Natural killer cell (primary cell): Measurements from ENCODE around the gene TLL1. TPM values are rescaled to one million over a fixed set of nuclear protein-coding genes. Genes with fewer than 3 reads are reported as not detected.

ENCODE experiments used
- ATAC-seq, 3 donors: fragments of 150-1000 bp in 2 of 3; fragments of 200-7000 bp in 1 of 3; cut with Tn5 transposase; 1 replicate in 1 of 3; 2 replicates in 2 of 3; pipeline ENCODE4 v1.10.0; 2021; ENCODE audit warnings: mild to moderate bottlenecking in 2 of 3, moderate library complexity in 2 of 3
- DNase-seq, 2 donors: peaks; one replicate each; pipeline versions ENCODE4 v3.0.0 to v3.0.0-alpha.2; 2013 to 2021; ENCODE audit warnings: mixed read lengths in 1 of 2
- H3K27ac ChIP-seq: one replicate; pipeline ENCODE4 v1.5.1; 2013; ENCODE audit warnings: mild to moderate bottlenecking, low read length
- H3K27me3 ChIP-seq: one replicate; pipeline ENCODE4 v1.6.1; 2013; ENCODE audit warnings: low read length; ENCODE audit not compliant: control insufficient read depth, insufficient read depth
- H3K36me3 ChIP-seq: one replicate; pipeline ENCODE4 v1.6.1; 2013; ENCODE audit warnings: low read length; ENCODE audit not compliant: control insufficient read depth, insufficient read depth
- H3K4me1 ChIP-seq: one replicate; pipeline ENCODE4 v1.6.1; 2013; ENCODE audit warnings: low read length; ENCODE audit not compliant: control insufficient read depth, insufficient read depth
- H3K4me3 ChIP-seq: one replicate; pipeline ENCODE4 v1.5.1; 2013; ENCODE audit warnings: low read length
- H3K9me3 ChIP-seq: one replicate; pipeline ENCODE4 v1.6.1; 2013; ENCODE audit warnings: low read length; ENCODE audit not compliant: control insufficient read depth, insufficient read depth
- H3K27ac Mint-ChIP-seq, 2 donors: one replicate each; pipeline ENCODE4 v1.8.0; 2022; ENCODE audit warnings: mild to moderate bottlenecking in 2 of 2, mixed read lengths in 2 of 2, moderate library complexity in 1 of 2
- H3K27me3 Mint-ChIP-seq, 2 donors: one replicate each; pipeline ENCODE4 v1.8.0; 2022; ENCODE audit warnings: low read depth in 2 of 2, mixed read lengths in 2 of 2
- H3K36me3 Mint-ChIP-seq: one replicate; pipeline ENCODE4 v1.8.0; 2022; ENCODE audit warnings: mixed read lengths
- H3K4me1 Mint-ChIP-seq, 2 donors: one replicate each; pipeline ENCODE4 v1.8.0; 2022; ENCODE audit warnings: mixed read lengths in 2 of 2
- H3K4me3 Mint-ChIP-seq: one replicate; pipeline ENCODE4 v1.8.0; 2022; ENCODE audit warnings: mild to moderate bottlenecking, moderate library complexity, mixed read lengths
- H3K9me3 Mint-ChIP-seq, 2 donors: one replicate each; pipeline ENCODE4 v1.8.0; 2022; ENCODE audit warnings: mixed read lengths in 2 of 2
- CTCF ChIP-seq: fragments of 200-600 bp; IDR thresholded peaks from one replicate; pipeline ENCODE4 v1.8.0; 2022; ENCODE audit warnings: antibody characterized with exemption
- WGBS: methylation state at CpG from one replicate; pipeline ENCODE4 v1.1.7; 2013; ENCODE audit warnings: missing lambda C conversion rate; ENCODE audit not compliant: insufficient coverage; 5-methylcytosine and 5-hydroxymethylcytosine counted together
- intact Hi-C: fragments of 100-400 bp; cut with micrococcal nuclease; formaldehyde crosslinking; loops from one replicate; pipeline ENCODE4 v1.14.2; 2022
- total RNA-seq, 4 donors: library from RNA; stranded (reverse); fragments of 120-200 nt in 1 of 4; gene quantifications; one replicate each; pipeline versions ENCODE4 v1.2.3 to v1.2.4, GENCODE V29; 2013 to 2022

Gene TLL1
- total RNA-seq, 3 donors from 2014 or later (not counting 1 experiment from before 2014, with no cell fraction given): not detected

- Mint-ChIP-seq H3K4me3 (no peak overlapping the region), H3K27ac (no peak overlapping the region), H3K4me1 (no peaks in the 10 kb centered on the region), H3K36me3 (no peaks in the 10 kb centered on the region), H3K9me3 (peaks cover 9 to 12% of the 10 kb centered on the region in 2 donors), H3K27me3 (no peaks in the 10 kb centered on the region)
- Histone ChIP-seq H3K36me3 (no peaks in the 10 kb centered on the region), H3K4me3 (no peak overlapping the region), H3K27me3 (no peaks in the 10 kb centered on the region), H3K9me3 (peaks cover 10% of the 10 kb centered on the region), H3K27ac (no peak overlapping the region), H3K4me1 (no peaks in the 10 kb centered on the region)
- intact Hi-C loops: no loop called here
- no peak for ATAC-seq
- 88% methylated on average over 8 of the region's 8 CpGs for WGBS
- no peak for TF ChIP-seq CTCF
- no peak for DNase-seq
Measured at GRCh38 chr4:165966833-165967232, 93.8 kb downstream of the TLL1 start.

- Mint-ChIP-seq H3K4me1 (no peaks in the 10 kb centered on the region), H3K27ac (no peak overlapping the region), H3K27me3 (no peaks in the 10 kb centered on the region), H3K36me3 (no peaks in the 10 kb centered on the region), H3K4me3 (no peak overlapping the region), H3K9me3 (peaks cover 9 to 14% of the 10 kb centered on the region in 2 donors)
- TF ChIP-seq CTCF: no peak
- no peak overlapping the region for H3K4me3 ChIP-seq
- DNase-seq: no peak
- H3K9me3 ChIP-seq: peaks cover 10% of the 10 kb centered on the region
- WGBS: 93% methylated on average over 2 of the region's 2 CpGs
- ATAC-seq: no peak
- H3K4me1 ChIP-seq: no peaks in the 10 kb centered on the region
- no peak overlapping the region for H3K27ac ChIP-seq
- no peaks in the 10 kb centered on the region for H3K36me3 ChIP-seq
- intact Hi-C loops: no loop called here
- no peaks in the 10 kb centered on the region for H3K27me3 ChIP-seq
Measured at GRCh38 chr4:165967486-165967885, 94.4 kb downstream of the TLL1 start.

DNA sequence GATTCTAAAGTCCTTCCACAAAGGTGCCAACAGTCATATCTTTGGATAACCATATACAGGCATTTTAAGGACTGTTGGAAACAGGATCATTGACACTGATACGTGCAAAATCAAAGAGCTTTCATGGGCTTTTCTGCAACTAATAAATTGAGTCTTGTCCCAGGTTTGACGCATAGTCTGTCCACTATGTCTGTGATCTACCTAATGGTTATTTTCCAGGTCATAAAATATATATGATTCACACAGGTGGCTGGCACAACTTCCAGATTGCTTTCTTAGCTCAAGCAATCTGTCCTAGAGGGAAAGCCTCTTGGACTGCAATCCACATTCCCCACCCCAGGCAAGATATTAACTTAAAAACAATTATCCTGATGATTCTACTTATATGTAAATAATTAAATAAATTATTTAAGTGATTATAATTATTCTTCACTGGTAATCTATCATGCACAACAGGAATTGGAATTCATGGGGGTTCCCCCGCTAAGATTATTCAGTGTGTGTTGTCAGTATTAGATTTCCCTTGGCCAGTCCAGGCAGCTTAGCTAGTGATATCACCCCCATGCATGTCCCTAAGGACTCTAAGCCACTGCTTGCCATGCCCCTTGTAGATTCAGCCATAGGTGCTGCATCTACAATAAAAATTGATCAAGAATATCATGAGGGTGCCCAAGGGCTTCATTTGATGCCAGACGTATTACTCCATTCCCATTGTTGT, 97.8 kb downstream of the TLL1 start:
- H3K36me3 Mint-ChIP-seq: no peaks in the 10 kb centered on the region
- no peaks in the 10 kb centered on the region for H3K4me1 Mint-ChIP-seq
- WGBS: 90% methylated on average over 3 of the region's 4 CpGs
- Histone ChIP-seq H3K4me1 (no peaks in the 10 kb centered on the region), H3K4me3 (no peak overlapping the region), H3K27me3 (no peaks in the 10 kb centered on the region), H3K36me3 (no peaks in the 10 kb centered on the region), H3K9me3 (peaks cover 12% of the 10 kb centered on the region), H3K27ac (no peak overlapping the region)
- no peak overlapping the region for H3K27ac Mint-ChIP-seq
- H3K4me3 Mint-ChIP-seq: no peak overlapping the region
- intact Hi-C loops: no loop called here
- H3K27me3 Mint-ChIP-seq: no peaks in the 10 kb centered on the region
- H3K9me3 Mint-ChIP-seq: peaks cover 6 to 16% of the 10 kb centered on the region in 2 donors
- TF ChIP-seq CTCF: no peak
- DNase-seq (no peak), ATAC-seq (no peak)

DNA sequence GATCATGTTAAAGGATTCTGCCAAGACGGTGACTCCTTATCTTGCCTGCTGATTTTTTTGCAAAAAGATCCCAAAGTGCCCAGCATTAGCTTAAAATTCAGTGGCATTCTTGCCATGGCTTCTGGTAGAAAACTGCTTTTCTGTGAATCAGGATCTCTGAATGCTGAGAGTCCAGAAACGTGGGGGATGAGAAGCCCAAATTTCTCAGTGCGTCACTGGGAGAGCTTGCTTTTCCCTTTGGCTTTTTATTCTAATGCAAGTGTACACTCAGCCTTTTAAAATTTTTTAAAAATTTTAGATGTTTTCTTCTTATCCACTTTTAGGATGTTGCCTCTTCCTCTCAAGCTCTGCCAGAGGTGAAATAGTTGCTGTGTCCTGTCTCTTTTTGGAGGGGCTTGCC, 98.4 kb downstream of the TLL1 start:
- intact Hi-C loops: no loop called here
- Histone ChIP-seq H3K27me3 (no peaks in the 10 kb centered on the region), H3K36me3 (no peaks in the 10 kb centered on the region), H3K9me3 (peaks cover 12% of the 10 kb centered on the region), H3K27ac (no peak overlapping the region), H3K4me1 (no peaks in the 10 kb centered on the region), H3K4me3 (no peak overlapping the region)
- Mint-ChIP-seq H3K9me3 (peaks cover 4 to 12% of the 10 kb centered on the region in 2 donors), H3K36me3 (no peaks in the 10 kb centered on the region), H3K4me3 (no peak overlapping the region), H3K4me1 (no peaks in the 10 kb centered on the region), H3K27ac (no peak overlapping the region), H3K27me3 (no peaks in the 10 kb centered on the region)
- ATAC-seq: no peak
- 83% methylated on average over 3 of the region's 3 CpGs for WGBS
- TF ChIP-seq CTCF: no peak
- no peak for DNase-seq
